ENCODE results near the gene ATF7. TPM values are rescaled to one million over a fixed set of nuclear protein-coding genes. Genes with fewer than 3 reads are reported as not detected.

Gene ATF7
- total RNA-seq, 2 donors from 2014 or later = 25.0 to 30.1 TPM

GRCh38 chr12:53506450-53506785 is 119.8 kb downstream of the ATF7 start:
- H3K36me3 Mint-ChIP-seq = no peaks in the 10 kb centered on the region
- ATAC-seq = no peak

GRCh38 chr12:53505555-53506449 is 120.4 kb downstream of the ATF7 start:
- H3K27ac Mint-ChIP-seq = peak overlapping the region; percentile 28 to 62
- ATAC-seq = no peak
- no peak for DNase-seq (ENCODE audit: low spot score in 2 of 2)
- no peaks in the 10 kb centered on the region for H3K36me3 Mint-ChIP-seq
- no peaks in the 10 kb centered on the region for H3K9me3 Mint-ChIP-seq

More at GRCh38 chr12:53506450-53506785, 119.8 kb downstream of the ATF7 start:
- H3K9me3 Mint-ChIP-seq = no peaks in the 10 kb centered on the region
- H3K27ac Mint-ChIP-seq = no peak overlapping the region
- no peak for DNase-seq (ENCODE audit: low spot score in 2 of 2)

GRCh38 chr12:53505086-53505485 is 121.1 kb downstream of the ATF7 start:
- Mint-ChIP-seq H3K36me3 (no peaks in the 10 kb centered on the region), H3K9me3 (no peaks in the 10 kb centered on the region), H3K27ac (peak overlapping the region; percentile 28 to 62)
- ATAC-seq (no peak), DNase-seq (ENCODE audit: low spot score in 2 of 2) (no peak)

- Mint-ChIP-seq H3K27ac (peak overlapping the region in 1 of 2 donors; percentile 62), H3K36me3 (no peaks in the 10 kb centered on the region), H3K9me3 (no peaks in the 10 kb centered on the region)
- ATAC-seq (no peak), DNase-seq (ENCODE audit: low spot score in 2 of 2) (no peak)
Measured at GRCh38 chr12:53504004-53504920, 121.9 kb downstream of the ATF7 start.

- Mint-ChIP-seq H3K27ac (peak overlapping the region in 1 of 2 donors; percentile 84), H3K36me3 (no peaks in the 10 kb centered on the region)
- DNase-seq (ENCODE audit: low spot score in 2 of 2) = no peak
Measured at GRCh38 chr12:53502983-53503728, 123.0 kb downstream of the ATF7 start.

GRCh38 chr12:53502331-53502730 is 123.9 kb downstream of the ATF7 start:
- DNase-seq (ENCODE audit: low spot score in 2 of 2) (no peak), ATAC-seq (no peak)
- Mint-ChIP-seq H3K27ac (peak overlapping the region; percentile 92 to 97), H3K9me3 (no peaks in the 10 kb centered on the region), H3K36me3 (no peaks in the 10 kb centered on the region)

More at GRCh38 chr12:53502983-53503728, 123.0 kb downstream of the ATF7 start:
- no peak for ATAC-seq
- no peaks in the 10 kb centered on the region for H3K9me3 Mint-ChIP-seq

- DNase-seq (ENCODE audit: low spot score in 2 of 2) (no peak), ATAC-seq (no peak)
- Mint-ChIP-seq H3K9me3 (no peaks in the 10 kb centered on the region), H3K27ac (peak overlapping the region; percentile 92 to 97), H3K36me3 (no peaks in the 10 kb centered on the region)
Measured at GRCh38 chr12:53501615-53502181, 124.5 kb downstream of the ATF7 start.

DNA sequence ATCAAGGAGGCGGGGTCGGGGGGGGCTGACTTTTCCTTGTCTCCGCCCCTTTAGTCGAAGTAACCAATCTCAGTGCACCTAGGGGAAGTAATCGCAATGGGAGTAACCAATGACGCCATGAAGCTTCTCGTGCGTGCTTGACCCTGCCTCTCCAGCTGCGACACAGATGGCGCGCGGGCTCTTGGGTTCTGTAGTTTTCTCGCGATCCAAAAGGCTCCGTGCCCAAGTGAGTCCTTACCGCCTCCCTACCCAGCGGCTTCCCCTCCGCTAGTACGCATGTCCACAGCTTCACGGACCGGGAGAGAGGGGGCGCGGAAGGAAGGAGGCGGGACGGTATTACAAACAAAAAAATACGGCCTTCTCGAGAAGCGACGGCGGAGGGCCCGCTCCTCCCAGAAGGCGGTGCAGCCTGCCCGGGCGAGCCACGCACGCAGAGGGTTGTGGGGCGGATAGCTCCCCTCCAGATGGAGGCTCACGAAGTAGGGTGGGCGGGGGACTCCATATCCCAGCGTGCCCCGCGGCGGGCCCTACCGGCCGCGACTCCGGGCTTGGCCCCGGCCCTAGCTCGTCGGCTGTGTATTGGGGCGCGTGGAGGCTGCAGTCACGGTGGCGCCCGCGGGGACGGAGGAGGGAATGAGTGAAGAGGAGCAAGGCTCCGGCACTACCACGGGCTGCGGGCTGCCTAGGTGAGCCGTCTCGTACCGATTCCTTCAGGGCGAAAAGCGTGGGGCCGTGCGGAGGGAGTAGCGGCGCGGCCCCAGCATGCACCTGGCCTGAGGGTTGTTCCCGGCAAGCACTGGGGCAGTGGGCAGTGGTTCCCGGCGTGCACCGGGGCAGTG is 125.2 kb downstream of the ATF7 start, which contains the start of gene TARBP2:
TARBP2 (plus strand) TSS at position 508 of the 839 bp plus-strand sequence; CDS start at position 634, 126 bp downstream.
- no peaks in the 10 kb centered on the region for H3K36me3 Mint-ChIP-seq
- ATAC-seq (peak; percentile 84 to 88), DNase-seq (ENCODE audit: low spot score in 2 of 2) (peak; percentile 89 to 97)
- H3K27ac Mint-ChIP-seq = peak within 1 kb of the TSS; percentile 92 to 97
- no peaks in the 10 kb centered on the region for H3K9me3 Mint-ChIP-seq

- H3K9me3 Mint-ChIP-seq = no peaks in the 10 kb centered on the region
- H3K27ac Mint-ChIP-seq = peak overlapping the region; percentile 92 to 97
- DNase-seq (ENCODE audit: low spot score in 2 of 2) (no peak), ATAC-seq (no peak)
- H3K36me3 Mint-ChIP-seq = no peaks in the 10 kb centered on the region
Measured at GRCh38 chr12:53500142-53500775, 125.9 kb downstream of the ATF7 start.

DNA sequence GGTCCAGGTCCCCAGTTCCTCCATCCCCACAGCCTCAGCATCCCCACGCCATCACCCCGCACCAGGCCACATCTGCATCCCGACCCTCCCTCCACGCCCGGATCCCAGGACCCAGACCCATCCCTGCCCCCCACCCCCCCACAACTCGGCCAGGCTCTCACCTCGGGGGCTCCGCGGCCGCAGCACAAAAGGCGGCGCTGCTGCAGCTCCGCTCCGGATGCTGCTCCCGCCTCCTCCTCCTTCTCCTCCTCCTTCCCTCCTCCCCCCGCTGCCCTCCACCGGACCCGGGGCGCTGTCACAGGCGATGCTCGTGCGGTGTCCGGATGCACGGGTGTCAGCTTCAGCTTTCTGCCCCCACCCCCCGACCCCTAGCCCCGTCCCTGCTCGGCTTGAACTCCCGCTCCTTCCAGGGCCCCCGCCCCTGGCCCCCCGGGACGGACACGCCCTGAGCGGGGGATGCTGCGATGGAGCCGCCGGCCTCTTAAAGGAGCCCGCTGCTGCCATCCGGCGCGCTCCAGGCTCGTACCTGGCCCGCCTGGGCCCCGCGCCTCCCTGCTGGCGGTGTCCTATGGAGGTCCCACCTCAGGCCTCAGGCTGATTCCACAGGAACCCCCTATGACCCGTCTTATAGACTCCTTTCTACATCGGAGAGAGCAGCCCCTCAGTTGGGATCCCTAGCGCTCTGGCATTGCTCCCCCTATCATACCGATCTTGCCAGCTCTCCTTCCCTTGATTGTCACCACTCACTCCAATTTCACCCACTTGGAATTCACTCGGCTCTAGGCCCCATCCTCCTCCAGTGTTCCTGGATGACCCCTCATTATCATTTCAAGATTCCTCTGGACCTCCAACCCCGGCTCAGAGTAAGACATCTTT is 126.7 kb downstream of the ATF7 start, which contains the start of gene MAP3K12:
MAP3K12 (minus strand) TSS at position 193 of the 876 bp plus-strand sequence. CDS start 12,067 bp downstream, outside the sequence.
- peak; percentile 8 to 22 for ATAC-seq
- H3K9me3 Mint-ChIP-seq = no peaks in the 10 kb centered on the region
- H3K36me3 Mint-ChIP-seq = no peaks in the 10 kb centered on the region
- peak within 1 kb of the TSS; percentile 92 to 97 for H3K27ac Mint-ChIP-seq
- DNase-seq (ENCODE audit: low spot score in 2 of 2) = peak; percentile 64 to 71

DNA sequence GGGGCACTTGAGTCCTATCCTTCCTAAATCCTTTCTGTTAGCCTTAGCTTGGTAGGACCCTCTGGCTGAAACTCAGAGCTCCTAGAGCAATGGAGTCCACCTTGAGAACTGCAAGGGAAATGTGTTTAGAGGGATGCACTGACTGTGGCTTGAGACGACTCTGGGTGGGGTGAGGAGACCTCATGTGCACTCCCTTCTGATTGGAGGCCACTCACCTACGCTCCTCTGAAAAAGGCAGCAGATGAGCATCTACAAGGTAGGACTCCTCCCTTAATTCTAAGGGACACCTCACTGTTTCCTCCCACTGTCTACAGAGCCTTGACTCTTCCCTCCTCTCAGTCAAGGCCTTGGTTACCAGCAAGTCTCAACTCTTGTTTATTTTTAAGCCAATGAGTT is 127.9 kb downstream of the ATF7 start:
- ATAC-seq (no peak), DNase-seq (ENCODE audit: low spot score in 2 of 2) (no peak)
- H3K9me3 Mint-ChIP-seq = no peaks in the 10 kb centered on the region
- peak overlapping the region; percentile 62 to 92 for H3K27ac Mint-ChIP-seq
- no peaks in the 10 kb centered on the region for H3K36me3 Mint-ChIP-seq

GRCh38 chr12:53497461-53497860 is 128.7 kb downstream of the ATF7 start:
- Mint-ChIP-seq H3K36me3 (no peaks in the 10 kb centered on the region), H3K9me3 (no peaks in the 10 kb centered on the region), H3K27ac (no peak overlapping the region)
- ATAC-seq (no peak), DNase-seq (ENCODE audit: low spot score in 2 of 2) (no peak)

DNA sequence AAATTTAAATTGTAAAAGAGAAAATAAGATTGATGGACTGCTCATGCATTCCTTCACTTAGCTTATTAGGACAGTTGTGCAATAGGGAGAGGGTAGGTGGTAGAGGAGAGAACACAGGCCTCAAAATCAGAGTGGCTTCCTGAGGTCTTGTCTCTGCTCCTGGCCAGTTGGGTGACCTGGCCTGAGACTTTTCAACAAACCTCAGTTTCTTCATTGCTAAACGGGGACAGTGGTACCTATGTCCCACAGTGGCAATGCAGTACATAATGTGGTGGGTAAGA is 129.5 kb downstream of the ATF7 start:
- Mint-ChIP-seq H3K36me3 (no peaks in the 10 kb centered on the region), H3K27ac (no peak overlapping the region), H3K9me3 (no peaks in the 10 kb centered on the region)
- ATAC-seq = no peak
- no peak for DNase-seq (ENCODE audit: low spot score in 2 of 2)

All from activated naive CD4-positive, alpha-beta T cell treated with anti-CD3 and anti-CD28 coated beads, Interleukin-2, amount 50 U/mL, for 72 hours (primary cell).